Measurements from ENCODE around the gene GCM1.

DNA sequence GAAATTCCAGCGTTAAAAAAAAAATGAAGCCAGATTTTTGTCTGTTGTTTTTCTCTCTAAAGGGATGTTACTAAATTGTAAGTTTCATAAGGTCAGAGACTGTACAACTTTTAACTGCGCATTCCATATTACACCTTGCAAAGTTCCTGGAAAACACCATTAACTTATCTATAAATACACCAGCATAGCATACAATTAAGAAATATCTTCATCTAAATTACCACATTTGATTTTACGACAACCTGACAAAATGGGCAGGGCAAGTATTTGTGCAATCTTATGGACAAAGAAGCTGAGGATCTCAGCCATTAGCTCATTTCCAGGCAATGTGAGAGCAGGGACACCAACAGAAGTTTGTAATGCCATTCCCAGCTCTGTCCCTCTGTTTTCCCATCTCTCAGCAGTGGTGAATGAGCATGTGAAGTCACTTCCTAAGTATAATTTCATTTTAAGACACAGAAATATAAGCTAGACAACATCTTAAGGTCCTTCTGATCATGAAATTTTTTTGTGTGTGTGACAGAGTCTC is 12.9 kb upstream of the GCM1 start:
- TF ChIP-seq POLR2A (IDR thresholded peaks at IDR 0.05), result no peak
- TF ChIP-seq, protein P1, sequence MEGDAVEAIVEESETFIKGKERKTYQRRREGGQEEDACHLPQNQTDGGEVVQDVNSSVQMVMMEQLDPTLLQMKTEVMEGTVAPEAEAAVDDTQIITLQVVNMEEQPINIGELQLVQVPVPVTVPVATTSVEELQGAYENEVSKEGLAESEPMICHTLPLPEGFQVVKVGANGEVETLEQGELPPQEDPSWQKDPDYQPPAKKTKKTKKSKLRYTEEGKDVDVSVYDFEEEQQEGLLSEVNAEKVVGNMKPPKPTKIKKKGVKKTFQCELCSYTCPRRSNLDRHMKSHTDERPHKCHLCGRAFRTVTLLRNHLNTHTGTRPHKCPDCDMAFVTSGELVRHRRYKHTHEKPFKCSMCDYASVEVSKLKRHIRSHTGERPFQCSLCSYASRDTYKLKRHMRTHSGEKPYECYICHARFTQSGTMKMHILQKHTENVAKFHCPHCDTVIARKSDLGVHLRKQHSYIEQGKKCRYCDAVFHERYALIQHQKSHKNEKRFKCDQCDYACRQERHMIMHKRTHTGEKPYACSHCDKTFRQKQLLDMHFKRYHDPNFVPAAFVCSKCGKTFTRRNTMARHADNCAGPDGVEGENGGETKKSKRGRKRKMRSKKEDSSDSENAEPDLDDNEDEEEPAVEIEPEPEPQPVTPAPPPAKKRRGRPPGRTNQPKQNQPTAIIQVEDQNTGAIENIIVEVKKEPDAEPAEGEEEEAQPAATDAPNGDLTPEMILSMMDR (IDR thresholded peaks at IDR 0.05), result no peak

Data from uterus (tissue), 2 donors.